ENCODE data around the gene STAG2. TPM values are rescaled to one million over a fixed set of nuclear protein-coding genes. Genes with fewer than 3 reads are reported as not detected.

Gene STAG2
- total RNA-seq, 1 donor from 2014 or later, result 88.2 TPM

DNA sequence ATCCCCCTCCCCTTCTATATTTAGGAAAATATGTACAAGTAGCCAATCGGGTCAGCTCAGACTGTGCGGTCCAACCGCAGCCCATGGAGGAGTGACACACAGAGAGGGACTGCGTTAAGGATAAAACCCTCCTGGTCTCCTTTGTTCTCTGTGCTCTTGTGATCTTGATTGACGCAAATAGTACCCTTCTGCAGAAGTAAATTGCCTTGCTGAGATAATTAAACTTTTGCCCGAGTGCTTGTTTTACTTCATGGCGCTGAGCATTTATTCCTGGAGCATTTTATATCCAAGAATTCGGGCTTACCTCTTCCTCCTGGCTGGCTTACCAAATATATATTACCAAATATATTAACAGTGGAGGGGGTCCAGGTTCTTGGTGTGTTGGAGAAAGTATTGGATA is 184.2 kb downstream of the STAG2 start:
- no peaks in the 10 kb centered on the region for H3K36me3 ChIP-seq
- H3K4me1 ChIP-seq, result no peaks in the 10 kb centered on the region
- H3K9me3 ChIP-seq, result no peaks in the 10 kb centered on the region
- H3K27ac ChIP-seq, result no peak overlapping the region
- no peak overlapping the region for H3K4me3 ChIP-seq
- no peak for DNase-seq
- TF ChIP-seq, protein P1, sequence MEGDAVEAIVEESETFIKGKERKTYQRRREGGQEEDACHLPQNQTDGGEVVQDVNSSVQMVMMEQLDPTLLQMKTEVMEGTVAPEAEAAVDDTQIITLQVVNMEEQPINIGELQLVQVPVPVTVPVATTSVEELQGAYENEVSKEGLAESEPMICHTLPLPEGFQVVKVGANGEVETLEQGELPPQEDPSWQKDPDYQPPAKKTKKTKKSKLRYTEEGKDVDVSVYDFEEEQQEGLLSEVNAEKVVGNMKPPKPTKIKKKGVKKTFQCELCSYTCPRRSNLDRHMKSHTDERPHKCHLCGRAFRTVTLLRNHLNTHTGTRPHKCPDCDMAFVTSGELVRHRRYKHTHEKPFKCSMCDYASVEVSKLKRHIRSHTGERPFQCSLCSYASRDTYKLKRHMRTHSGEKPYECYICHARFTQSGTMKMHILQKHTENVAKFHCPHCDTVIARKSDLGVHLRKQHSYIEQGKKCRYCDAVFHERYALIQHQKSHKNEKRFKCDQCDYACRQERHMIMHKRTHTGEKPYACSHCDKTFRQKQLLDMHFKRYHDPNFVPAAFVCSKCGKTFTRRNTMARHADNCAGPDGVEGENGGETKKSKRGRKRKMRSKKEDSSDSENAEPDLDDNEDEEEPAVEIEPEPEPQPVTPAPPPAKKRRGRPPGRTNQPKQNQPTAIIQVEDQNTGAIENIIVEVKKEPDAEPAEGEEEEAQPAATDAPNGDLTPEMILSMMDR (IDR thresholded peaks at IDR 0.05), result no peak
- intact Hi-C loops (cut with DNase I), result no loop called here
- no peak for ATAC-seq
- H3K27me3 ChIP-seq (ENCODE audit: low read depth), result no peaks in the 10 kb centered on the region

DNA sequence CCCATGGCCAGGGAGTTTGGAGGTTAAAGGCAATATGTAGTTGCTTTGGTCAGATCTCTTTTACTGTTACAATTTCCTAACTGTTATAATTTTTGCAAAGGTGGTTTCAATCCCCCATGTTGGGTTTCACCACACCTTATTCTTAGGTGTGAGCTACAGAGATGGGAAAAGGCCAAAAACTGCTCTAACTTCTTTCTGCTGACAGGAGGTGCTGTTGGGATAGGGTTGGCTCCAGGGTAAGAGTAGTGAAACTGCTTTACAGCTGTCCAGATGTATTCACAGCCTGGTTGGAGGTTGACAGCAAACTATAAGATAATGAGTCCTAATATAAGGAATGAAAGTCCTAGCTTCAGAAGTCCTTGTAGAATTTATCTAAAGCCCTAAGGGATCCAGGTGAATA is 189.7 kb downstream of the STAG2 start:
- intact Hi-C loops (cut with DNase I), result no loop called here
- ATAC-seq (no peak), DNase-seq (no peak)
- Histone ChIP-seq H3K4me3 (no peak overlapping the region), H3K9me3 (no peaks in the 10 kb centered on the region), H3K36me3 (no peaks in the 10 kb centered on the region), H3K27ac (no peak overlapping the region), H3K4me1 (no peaks in the 10 kb centered on the region), H3K27me3 (ENCODE audit: low read depth) (no peaks in the 10 kb centered on the region)
- TF ChIP-seq, protein P1 (IDR thresholded peaks at IDR 0.05), result no peak

Other genes with a start within 250 kb of the STAG2 start
- gene THOC2, start 228.7 kb upstream of the STAG2 start, total RNA-seq, result 96.2 TPM
- gene XIAP, start 101.7 kb upstream of the STAG2 start, total RNA-seq, result 61.9 TPM

Data from lower lobe of right lung (tissue), 2 donors.